ENCODE results near the gene PKN2. TPM values are rescaled to one million over a fixed set of nuclear protein-coding genes. Genes with fewer than 3 reads are reported as not detected.
"Not testable (repeated sequence)": the region's sequence is repeated elsewhere in the genome, so short reads cannot be mapped to it uniquely, and the experiment has no call there.

PKN2 gene
- total RNA-seq, 1 donor from 2014 or later = 33.8 TPM

DNA sequence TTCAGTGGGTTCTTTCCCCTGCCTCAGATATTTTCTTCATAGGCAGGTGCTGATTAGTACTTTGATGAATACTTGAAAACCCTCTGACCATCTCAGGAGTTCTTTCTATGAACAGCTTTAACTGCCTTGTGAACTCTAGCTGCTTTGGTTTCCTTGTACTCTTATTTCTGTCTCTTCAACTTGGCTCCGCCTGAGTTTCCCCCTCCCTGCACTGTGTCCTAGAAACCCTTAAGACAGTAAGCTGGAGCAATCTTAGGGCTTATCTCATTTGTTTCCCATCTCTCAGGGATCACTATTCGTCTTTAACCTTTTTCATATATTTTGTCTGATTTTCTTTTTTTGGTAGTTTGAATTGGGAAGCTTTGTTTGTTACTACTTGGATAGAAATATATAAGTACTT is 99.1 kb downstream of the PKN2 start:
- DNase-seq (ENCODE audit: extremely low read depth, low read depth, low spot score) = no peak

GRCh38 chr1:88784551-88784950 is 100.5 kb downstream of the PKN2 start:
- DNase-seq (ENCODE audit: extremely low read depth, low read depth, low spot score) = no peak

DNA sequence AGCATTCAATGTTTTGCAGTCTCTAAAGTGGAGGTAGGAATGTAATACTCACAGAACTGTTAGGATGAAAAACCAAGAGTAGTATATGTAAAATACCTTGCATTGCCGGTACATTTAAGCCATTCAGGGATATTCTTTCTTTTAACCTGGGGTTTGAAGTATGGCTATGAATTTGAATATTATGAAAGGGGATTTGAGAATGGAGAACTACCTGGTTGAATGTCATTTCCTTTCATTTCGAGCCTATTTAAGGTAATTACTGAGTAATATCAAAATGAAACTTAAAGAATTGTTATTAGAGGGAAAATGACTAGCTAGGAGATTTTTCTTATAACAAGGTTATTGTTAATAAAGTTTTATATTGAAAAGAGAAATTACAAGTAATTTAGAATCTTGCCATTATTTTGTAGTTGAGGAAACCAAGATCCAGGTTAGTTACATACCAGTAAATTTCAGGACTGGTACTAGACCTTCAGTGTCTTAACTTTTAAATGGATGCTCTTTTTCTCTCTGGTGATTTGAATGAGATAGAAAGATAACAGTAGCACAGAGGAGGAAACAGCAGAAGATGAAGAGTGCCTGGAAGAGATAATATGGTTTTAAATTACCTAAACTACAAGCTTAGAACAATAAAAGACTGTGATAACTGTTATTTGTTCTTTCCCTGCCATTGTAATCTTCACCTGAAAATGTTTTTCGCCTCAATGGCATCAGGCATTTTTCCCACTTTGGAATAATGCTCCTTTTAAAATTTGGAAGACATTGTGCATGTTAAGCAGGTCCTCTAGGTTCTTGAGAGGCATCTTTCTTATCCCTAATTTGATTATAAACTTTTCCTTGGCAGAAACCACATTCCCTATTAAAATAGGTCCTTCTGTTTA is 103.2 kb downstream of the PKN2 start:
- DNase-seq (ENCODE audit: extremely low read depth, low read depth, low spot score) = no peak

DNA sequence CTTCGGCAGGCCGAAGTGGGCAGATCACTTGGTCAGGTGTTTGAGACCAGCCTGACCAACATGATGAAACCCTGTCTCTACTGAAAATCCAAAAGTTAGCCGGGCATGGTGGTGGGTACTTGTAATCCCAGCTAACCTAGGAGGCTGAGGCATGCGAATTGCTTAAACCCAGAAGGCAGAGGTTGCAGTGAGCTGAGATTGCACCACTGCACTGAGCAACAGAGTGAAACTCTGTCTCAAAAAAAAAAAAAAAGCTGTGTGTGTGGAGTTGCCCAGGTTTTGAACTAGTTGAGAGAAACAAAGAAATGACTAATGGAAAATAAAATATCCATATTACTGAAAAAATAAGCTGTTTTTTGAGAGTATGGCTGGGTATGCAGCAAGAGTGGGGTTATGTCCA is 107.1 kb downstream of the PKN2 start:
- DNase-seq (ENCODE audit: extremely low read depth, low read depth, low spot score) = no peak

DNA sequence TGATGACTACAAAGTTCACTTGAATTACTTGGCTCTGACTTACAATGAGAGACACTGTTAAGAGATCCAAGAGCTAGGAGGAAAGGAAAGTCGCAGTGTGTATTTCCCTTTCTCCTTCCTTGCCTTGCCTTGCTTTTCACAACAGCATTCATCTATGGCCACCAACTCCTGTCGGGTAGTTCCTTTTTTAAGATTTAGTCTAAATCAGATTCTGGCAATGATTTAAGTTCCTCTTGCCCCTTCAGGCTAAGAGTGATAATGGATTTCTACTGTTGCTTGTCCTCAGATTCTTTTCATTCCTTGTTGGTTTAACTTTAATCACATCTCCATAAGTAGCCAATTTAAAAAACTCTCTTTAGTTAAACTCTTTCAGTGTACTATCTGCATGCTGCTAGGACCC is 115.4 kb downstream of the PKN2 start:
- DNase-seq (ENCODE audit: extremely low read depth, low read depth, low spot score) = no peak

- no peak for DNase-seq (ENCODE audit: extremely low read depth, low read depth, low spot score)
Observed at GRCh38 chr1:88800382-88801051, 116.4 kb downstream of the PKN2 start.

DNA sequence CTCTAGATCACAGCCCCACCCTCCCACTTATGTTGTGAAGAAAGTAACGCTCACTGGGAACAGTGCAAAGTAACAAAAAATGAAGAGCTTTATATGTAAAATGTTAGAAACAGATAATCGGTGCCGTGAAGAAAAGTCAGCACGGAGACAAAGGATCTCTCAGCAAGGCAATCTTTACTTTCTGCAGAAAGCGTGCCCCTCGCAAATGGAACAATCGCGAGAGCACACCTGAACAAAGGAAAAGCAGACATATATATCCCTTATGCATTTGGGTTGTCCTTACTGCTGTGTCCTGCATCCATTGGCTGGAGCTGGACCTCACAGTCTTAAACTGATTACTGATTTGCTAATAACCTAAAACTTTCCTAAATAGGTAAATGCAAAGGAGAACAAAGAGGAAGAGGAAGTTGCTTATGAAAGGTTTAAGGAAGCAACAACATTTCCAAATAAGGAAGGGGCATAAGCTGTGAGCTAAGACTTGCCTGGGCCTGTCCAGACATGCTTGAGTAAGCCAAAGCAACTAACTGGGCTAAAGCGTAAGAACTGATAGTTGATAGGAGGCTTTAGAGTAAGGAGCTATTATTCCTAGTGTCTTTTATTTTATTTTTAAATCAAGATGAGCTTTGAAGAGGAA is 117.6 kb downstream of the PKN2 start:
- DNase-seq (ENCODE audit: extremely low read depth, low read depth, low spot score) = no peak

- no peak for DNase-seq (ENCODE audit: extremely low read depth, low read depth, low spot score)
Observed at GRCh38 chr1:88802404-88802803, 118.3 kb downstream of the PKN2 start.

DNA sequence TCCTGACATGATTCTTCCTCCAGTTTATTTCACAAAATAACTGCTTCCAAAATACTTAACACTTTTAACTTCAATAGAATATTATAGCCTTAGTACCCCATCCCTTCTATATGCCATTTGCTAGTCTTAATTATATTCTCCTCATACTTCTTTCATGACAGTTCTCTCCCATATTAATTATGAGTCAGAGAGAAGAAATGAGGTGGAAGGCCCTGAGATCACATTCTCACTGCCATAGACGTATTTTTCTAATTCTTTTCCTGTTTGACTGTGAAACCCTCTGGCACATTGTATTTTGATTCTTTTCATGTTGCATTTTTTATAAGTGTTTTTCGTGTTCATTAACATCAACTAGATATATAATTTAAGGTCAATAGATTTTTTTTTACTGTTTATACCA is 118.9 kb downstream of the PKN2 start:
- no peak for DNase-seq (ENCODE audit: extremely low read depth, low read depth, low spot score)

- no peak for DNase-seq (ENCODE audit: extremely low read depth, low read depth, low spot score)
Observed at GRCh38 chr1:88803444-88803843, 119.4 kb downstream of the PKN2 start.

DNA sequence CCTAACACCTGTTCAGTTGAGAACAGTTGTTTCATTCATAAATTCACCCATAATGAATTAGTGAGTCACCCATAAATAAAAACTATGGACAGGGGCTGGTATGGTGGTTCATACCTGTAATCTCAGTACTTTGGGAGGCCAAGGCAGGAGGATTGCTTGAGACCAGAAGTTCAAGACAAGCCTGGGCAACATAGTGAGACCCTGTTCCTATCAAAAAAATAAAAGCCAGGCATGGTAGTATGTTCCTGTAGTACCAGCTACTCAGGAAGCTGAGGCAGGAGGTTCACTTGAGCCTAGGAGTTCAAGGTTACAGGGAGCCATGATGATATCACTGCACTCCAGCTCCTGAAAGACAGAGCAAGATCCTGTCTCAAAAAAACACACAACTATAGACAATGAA is 128.3 kb downstream of the PKN2 start:
- DNase-seq (ENCODE audit: extremely low read depth, low read depth, low spot score) = no peak

DNA sequence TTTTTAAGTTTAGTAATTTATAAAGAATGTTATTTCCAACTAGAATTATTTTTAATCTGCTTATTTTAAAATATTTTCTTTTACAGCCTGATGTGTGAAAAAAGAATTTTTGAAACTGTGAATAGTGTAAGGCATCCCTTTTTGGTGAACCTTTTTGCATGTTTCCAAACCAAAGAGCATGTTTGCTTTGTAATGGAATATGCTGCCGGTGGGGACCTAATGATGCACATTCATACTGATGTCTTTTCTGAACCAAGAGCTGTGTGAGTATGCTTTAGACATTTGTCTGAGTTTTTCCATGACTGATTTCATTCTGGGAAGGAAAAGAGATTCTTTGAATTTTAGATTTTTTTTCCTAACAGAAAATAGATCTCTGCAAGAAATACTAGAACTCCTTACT is 129.4 kb downstream of the PKN2 start:
- no peak for DNase-seq (ENCODE audit: extremely low read depth, low read depth, low spot score)

- DNase-seq (ENCODE audit: extremely low read depth, low read depth, low spot score) = not testable (repeated sequence)
Observed at GRCh38 chr1:88819642-88820041, 135.6 kb downstream of the PKN2 start.

DNA sequence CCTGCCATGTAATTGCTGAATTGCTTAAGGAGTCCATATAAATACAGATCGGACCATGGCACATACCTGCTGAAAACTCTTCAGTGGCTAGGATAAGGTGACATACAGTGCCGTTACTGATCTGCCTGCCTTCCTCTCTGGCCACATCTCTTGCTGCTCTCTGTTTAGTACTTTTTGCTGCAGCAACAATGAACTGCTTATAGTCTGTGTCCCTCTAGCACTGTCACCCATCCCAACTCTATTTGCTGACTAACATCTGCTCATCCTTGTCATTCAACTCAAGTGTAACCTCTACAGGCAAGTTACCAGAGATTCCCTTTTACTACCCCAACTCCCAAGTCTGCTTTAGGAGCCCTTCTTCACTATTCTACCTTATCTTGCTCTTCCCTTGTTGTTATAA is 141.6 kb downstream of the PKN2 start:
- no peak for DNase-seq (ENCODE audit: extremely low read depth, low read depth, low spot score)

DNA sequence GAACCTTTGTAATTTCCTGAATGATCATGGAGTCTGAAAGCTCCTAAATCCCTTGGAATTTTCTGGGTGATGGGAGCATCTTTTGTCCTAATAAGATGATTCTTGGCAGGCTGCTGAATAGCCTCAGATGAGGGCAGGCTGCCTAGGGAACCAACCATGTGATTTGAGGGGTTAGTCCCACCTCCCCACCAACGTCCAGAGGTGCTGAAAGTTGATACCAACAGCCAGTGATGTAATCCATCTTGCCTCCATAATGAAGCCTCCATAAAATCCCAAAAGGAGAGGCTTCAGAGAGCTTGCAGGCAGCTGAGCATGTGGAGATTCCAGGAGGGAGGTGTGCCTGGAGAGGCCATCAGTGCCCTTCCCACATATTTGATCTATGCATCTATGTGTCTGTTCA is 163.6 kb downstream of the PKN2 start:
- no peak for DNase-seq (ENCODE audit: extremely low read depth, low read depth, low spot score)

GRCh38 chr1:88851303-88852063 is 167.4 kb downstream of the PKN2 start:
- DNase-seq (ENCODE audit: extremely low read depth, low read depth, low spot score) = no peak

- no peak for DNase-seq (ENCODE audit: extremely low read depth, low read depth, low spot score)
Observed at GRCh38 chr1:88867743-88868521, 183.9 kb downstream of the PKN2 start.

- DNase-seq (ENCODE audit: extremely low read depth, low read depth, low spot score) = not testable (repeated sequence)
Observed at GRCh38 chr1:88869644-88870043, 185.6 kb downstream of the PKN2 start.

GRCh38 chr1:88873737-88874349 is 189.8 kb downstream of the PKN2 start:
- DNase-seq (ENCODE audit: extremely low read depth, low read depth, low spot score) = no peak

DNA sequence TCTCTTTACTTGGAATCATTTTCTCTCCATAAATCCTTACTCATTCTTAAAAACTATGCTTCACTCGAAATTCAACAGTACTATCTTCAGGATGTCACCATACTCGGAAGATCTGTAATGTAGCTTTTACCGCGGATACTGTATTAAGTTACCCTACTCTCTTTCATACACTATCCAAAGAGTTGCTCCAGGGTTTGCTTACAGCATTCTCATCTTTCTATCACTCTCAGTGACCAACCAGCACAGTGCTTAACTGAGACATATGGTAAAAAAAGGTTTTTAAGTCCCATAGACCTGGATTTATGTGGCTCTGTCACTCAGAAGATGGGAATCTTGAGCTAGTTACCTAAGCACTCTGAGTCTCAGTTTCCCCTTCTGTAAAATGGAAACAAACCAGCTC is 191.5 kb downstream of the PKN2 start:
- no peak for DNase-seq (ENCODE audit: extremely low read depth, low read depth, low spot score)
